Stimulated activated naive CD8-positive, alpha-beta T cell treated with anti-CD3 and anti-CD28 coated beads, Interleukin-15, amount 100 ng/mL, for 72 hours (primary cell): ENCODE results near the gene ITPRIPL1.
A peak's percentile ranks its signal among the peaks of the same experiment; 100 is the strongest.

Experiments used
- ATAC-seq: fragments of 150-1000 bp; cut with Tn5 transposase; 2 replicates; pipeline ENCODE4 v1.10.0; 2021; ENCODE audit warnings: mild to moderate bottlenecking, moderate library complexity
- DNase-seq, 2 donors: peaks; one replicate each; pipeline ENCODE4 v3.0.0; 2021 to 2022
- H3K27ac Mint-ChIP-seq, 2 donors: one replicate each; pipeline ENCODE4 v1.8.0; 2022; ENCODE audit warnings: mild to moderate bottlenecking in 2 of 2, mixed read lengths in 2 of 2, moderate library complexity in 2 of 2
- H3K27me3 Mint-ChIP-seq: one replicate; pipeline ENCODE4 v1.8.0; 2022; ENCODE audit warnings: mixed read lengths
- H3K4me1 Mint-ChIP-seq: one replicate; pipeline ENCODE4 v1.8.0; 2022; ENCODE audit warnings: mild to moderate bottlenecking, mixed read lengths
- H3K4me3 Mint-ChIP-seq, 2 donors: one replicate each; pipeline ENCODE4 v1.8.0; 2022; ENCODE audit warnings: mild to moderate bottlenecking in 2 of 2, mixed read lengths in 2 of 2, moderate library complexity in 1 of 2
- H3K9me3 Mint-ChIP-seq, 2 donors: one replicate each; pipeline ENCODE4 v1.8.0; 2022; ENCODE audit warnings: mixed read lengths in 2 of 2

The ITPRIPL1 gene

GRCh38 chr2:96316999-96317398 lies 8.1 kb upstream of the ITPRIPL1 start:
- H3K4me1 Mint-ChIP-seq: peaks cover 65% of the 10 kb centered on the region
- H3K4me3 Mint-ChIP-seq: no peak overlapping the region
- H3K27me3 Mint-ChIP-seq: no peaks in the 10 kb centered on the region
- DNase-seq (no peak), ATAC-seq (no peak)
- no peak overlapping the region for H3K27ac Mint-ChIP-seq
- H3K9me3 Mint-ChIP-seq: no peaks in the 10 kb centered on the region

GRCh38 chr2:96317584-96317997 lies 7.5 kb upstream of the ITPRIPL1 start:
- ATAC-seq (no peak), DNase-seq (no peak)

DNA sequence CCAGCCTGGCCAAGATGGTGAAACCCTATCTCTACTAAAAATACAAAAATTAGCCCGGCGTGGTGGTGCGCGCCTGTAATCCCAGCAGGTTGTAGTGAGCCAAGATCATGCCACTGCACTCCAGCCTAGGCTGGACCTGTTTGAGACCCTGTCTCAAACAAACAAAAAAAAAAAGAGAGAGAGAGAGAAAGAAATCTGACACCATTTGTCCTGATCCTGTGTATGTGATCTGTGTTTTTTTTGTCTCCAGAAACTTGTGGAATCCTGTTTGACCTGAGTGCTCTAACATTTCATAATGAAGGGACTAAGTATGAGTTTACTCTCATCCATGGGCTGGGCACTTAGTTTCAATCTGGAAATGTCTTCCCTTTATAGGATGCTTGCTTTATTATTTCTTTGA lies 6.4 kb upstream of the ITPRIPL1 start:
- Mint-ChIP-seq H3K27ac (no peak overlapping the region), H3K4me3 (peak overlapping the region in 1 of 2 donors; percentile 17), H3K9me3 (no peaks in the 10 kb centered on the region), H3K27me3 (no peaks in the 10 kb centered on the region), H3K4me1 (peaks cover 69% of the 10 kb centered on the region)
- ATAC-seq (no peak), DNase-seq (no peak)

More at GRCh38 chr2:96317584-96317997, 7.5 kb upstream of the ITPRIPL1 start:
- H3K27me3 Mint-ChIP-seq: no peaks in the 10 kb centered on the region
- no peaks in the 10 kb centered on the region for H3K9me3 Mint-ChIP-seq
- H3K4me3 Mint-ChIP-seq: peak overlapping the region in 1 of 2 donors; percentile 48
- H3K27ac Mint-ChIP-seq: no peak overlapping the region
- H3K4me1 Mint-ChIP-seq: peaks cover 62% of the 10 kb centered on the region

DNA sequence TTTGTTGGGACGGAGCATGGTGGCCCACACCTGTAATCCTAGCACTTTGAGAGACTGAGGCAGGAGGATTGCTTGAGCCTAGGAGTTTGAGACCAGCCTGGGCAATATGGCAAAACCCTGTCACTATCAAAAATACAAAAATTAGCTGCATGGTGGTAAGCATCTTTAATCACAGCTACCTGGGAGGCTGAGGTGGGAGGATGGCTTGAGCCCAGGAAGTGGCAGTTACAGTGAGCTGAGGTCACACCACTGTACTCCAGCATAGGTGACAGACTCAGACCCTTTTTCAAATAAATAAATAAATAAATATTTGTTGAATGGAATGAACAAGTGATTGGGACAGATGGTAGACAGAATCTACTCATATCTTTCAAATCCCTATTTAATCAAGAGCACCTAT lies 5.7 kb upstream of the ITPRIPL1 start:
- Mint-ChIP-seq H3K27ac (no peak overlapping the region), H3K9me3 (no peaks in the 10 kb centered on the region), H3K27me3 (no peaks in the 10 kb centered on the region), H3K4me1 (peaks cover 73% of the 10 kb centered on the region), H3K4me3 (peak overlapping the region in 1 of 2 donors; percentile 44)
- ATAC-seq: no peak
- no peak for DNase-seq

DNA sequence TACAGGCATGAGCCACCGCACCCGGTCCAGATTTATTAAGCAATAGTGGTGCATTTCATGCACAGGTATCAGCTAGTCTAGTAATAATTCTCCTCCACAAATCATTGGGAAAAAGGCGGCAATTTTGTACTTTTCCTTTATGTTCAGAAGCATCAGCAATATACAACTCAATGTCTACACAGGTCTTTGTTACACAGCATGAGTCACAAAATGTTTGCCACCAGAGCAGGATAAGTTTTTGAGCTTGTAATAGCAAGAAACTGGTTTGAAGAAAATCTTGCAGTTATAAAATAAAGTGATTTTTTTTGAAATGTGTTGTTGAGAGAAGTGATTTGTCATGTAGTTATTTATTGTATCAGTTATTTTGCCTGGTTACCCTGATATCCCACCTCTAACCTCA lies 4.8 kb upstream of the ITPRIPL1 start:
- Mint-ChIP-seq H3K9me3 (no peaks in the 10 kb centered on the region), H3K27ac (no peak overlapping the region), H3K4me3 (peak overlapping the region; percentile 77 to 93), H3K27me3 (no peaks in the 10 kb centered on the region), H3K4me1 (peaks cover 73% of the 10 kb centered on the region)
- ATAC-seq: no peak
- DNase-seq: no peak

DNA sequence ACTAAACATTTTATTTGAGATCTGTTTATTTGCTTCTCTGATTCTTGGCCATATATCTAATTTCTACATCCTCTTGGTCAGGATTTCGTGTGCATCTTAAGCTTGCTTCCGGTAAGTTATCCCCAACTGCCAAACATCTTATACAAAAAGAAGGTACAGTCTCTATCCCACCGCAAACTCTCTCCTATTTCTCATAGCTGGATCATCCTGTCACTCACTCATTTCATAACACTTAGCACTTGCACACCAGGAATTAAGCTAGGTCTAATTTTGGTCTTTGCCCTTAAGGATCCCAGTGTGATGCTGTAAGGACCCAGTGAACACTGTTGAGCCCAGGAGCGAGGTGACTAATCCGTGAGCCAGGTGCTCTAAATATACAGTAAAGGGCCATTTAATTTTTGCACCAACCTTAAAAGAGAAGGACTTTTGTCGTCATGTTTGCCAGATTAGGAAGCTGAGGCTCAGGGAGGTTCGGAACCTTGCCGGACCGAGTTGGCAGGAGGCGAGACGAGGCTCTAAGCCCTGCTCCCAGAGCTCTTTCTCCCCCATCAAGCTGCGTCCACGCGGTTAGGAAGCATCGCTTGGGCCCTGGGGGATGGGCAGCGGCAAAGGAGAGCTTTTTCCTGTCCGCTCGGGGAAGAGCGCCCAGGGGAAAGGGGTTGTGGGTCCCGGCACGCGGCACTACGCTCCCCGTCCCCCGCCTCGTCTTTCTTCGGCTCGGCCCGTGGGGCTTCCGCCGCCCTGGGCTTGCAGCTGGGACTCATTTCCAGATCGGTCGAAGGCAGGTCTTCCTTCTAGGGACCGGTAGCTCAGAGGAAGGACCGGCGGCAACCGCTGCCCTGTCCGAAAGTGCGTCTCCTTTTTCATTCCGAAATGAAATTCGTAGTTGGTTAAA lies 4.1 kb upstream of the ITPRIPL1 start:
- Mint-ChIP-seq H3K4me3 (peak overlapping the region; percentile 77 to 93), H3K27ac (peak overlapping the region; percentile 92 to 93), H3K4me1 (peaks cover 71% of the 10 kb centered on the region), H3K9me3 (no peaks in the 10 kb centered on the region), H3K27me3 (no peaks in the 10 kb centered on the region)
- DNase-seq (no peak), ATAC-seq (peak; percentile 54)

GRCh38 chr2:96323849-96324248 lies 1.3 kb upstream of the ITPRIPL1 start:
- Mint-ChIP-seq H3K27ac (no peak overlapping the region), H3K4me1 (peaks cover 74% of the 10 kb centered on the region), H3K9me3 (no peaks in the 10 kb centered on the region), H3K4me3 (peak overlapping the region in 1 of 2 donors; percentile 79), H3K27me3 (no peaks in the 10 kb centered on the region)
- DNase-seq (no peak), ATAC-seq (no peak)

DNA sequence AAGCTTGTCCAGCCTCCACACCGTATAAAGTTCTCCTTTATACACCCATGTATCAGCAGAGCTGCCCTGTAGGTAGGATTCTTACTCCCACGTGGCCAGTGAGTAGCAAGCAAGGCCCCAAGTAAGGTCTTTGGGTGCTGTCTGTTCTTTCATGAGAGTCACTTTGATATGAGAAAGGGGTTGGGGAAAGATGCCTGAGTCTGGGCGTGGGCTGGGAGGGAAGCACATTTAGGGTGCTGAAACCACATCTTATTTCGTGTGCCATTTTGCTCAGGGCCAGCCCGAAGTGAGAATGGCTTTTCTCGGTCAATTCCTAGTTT lies 436 bp upstream of the ITPRIPL1 start:
- Mint-ChIP-seq H3K4me1 (peaks cover 70% of the 10 kb centered on the region), H3K27me3 (no peaks in the 10 kb centered on the region), H3K4me3 (peak overlapping the region; percentile 79 to 97), H3K27ac (peak overlapping the region; percentile 84 to 91), H3K9me3 (no peaks in the 10 kb centered on the region)
- DNase-seq (peak; percentile 19 to 42), ATAC-seq (peak; percentile 19)

DNA sequence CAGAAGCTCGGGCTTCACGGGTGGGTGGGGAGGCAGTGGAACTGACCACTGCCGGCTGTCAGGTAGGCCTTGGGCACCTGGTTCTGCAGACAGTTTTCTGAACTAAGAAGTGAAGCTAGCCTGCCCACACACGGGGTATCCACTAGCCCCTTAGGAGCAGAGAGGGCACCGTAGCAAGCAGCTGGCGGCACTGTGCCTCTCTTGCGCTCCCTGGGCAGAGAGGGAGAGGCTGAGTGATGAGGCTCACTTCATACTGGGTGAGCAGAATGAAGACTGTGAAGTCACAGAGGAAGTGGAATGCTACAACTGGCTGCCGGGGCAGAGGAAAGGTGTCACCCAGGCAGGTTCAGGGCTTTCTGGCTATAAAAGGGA lies 753 bp downstream of the ITPRIPL1 start:
- ATAC-seq (peak; percentile 64), DNase-seq (peak; percentile 38 to 52)
- H3K27ac Mint-ChIP-seq: peak overlapping the region; percentile 86 to 92
- H3K27me3 Mint-ChIP-seq: no peaks in the 10 kb centered on the region
- H3K4me3 Mint-ChIP-seq: peak overlapping the region; percentile 79 to 97
- H3K9me3 Mint-ChIP-seq: no peaks in the 10 kb centered on the region
- peaks cover 61% of the 10 kb centered on the region for H3K4me1 Mint-ChIP-seq

- H3K27ac Mint-ChIP-seq: no peak overlapping the region
- peaks cover 59% of the 10 kb centered on the region for H3K4me1 Mint-ChIP-seq
- ATAC-seq (no peak), DNase-seq (no peak)
- no peaks in the 10 kb centered on the region for H3K9me3 Mint-ChIP-seq
- H3K27me3 Mint-ChIP-seq: no peaks in the 10 kb centered on the region
- H3K4me3 Mint-ChIP-seq: peak overlapping the region; percentile 79 to 97
These were observed 1.4 kb downstream of the ITPRIPL1 start for GRCh38 chr2:96326564-96326963.

- DNase-seq (no peak), ATAC-seq (no peak)
- no peaks in the 10 kb centered on the region for H3K9me3 Mint-ChIP-seq
- no peak overlapping the region for H3K27ac Mint-ChIP-seq
- peak overlapping the region; percentile 38 to 97 for H3K4me3 Mint-ChIP-seq
- peaks cover 55% of the 10 kb centered on the region for H3K4me1 Mint-ChIP-seq
- no peaks in the 10 kb centered on the region for H3K27me3 Mint-ChIP-seq
These were observed 2.1 kb downstream of the ITPRIPL1 start for GRCh38 chr2:96326990-96327820.

DNA sequence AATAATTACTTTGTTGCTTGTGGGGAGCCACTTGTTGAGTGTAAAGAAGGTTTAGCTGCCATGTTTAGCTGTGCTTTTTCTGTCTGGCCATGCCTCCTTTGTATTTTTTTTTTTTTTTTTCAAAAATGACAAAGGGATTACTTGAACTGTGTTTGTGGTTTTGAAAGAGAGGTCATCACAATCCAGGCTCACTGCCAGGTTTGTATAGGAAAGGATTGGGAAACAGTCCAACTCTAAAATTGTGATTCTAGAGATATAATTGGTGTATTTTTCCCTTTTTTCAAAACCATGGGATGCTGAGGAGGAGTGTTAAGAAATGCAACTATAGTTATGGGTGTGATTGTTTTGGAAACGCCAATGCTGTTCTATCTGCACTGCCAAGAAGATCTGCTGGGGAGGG lies 4.3 kb downstream of the ITPRIPL1 start:
- H3K27me3 Mint-ChIP-seq: no peaks in the 10 kb centered on the region
- DNase-seq (no peak), ATAC-seq (no peak)
- H3K4me1 Mint-ChIP-seq: peaks cover 56% of the 10 kb centered on the region
- H3K9me3 Mint-ChIP-seq: no peaks in the 10 kb centered on the region
- H3K27ac Mint-ChIP-seq: peak overlapping the region in 1 of 2 donors; percentile 13
- no peak overlapping the region for H3K4me3 Mint-ChIP-seq

GRCh38 chr2:96329874-96330273 lies 4.8 kb downstream of the ITPRIPL1 start:
- Mint-ChIP-seq H3K27ac (no peak overlapping the region), H3K4me3 (no peak overlapping the region), H3K9me3 (no peaks in the 10 kb centered on the region), H3K4me1 (peaks cover 56% of the 10 kb centered on the region), H3K27me3 (no peaks in the 10 kb centered on the region)
- no peak for ATAC-seq
- DNase-seq: no peak

DNA sequence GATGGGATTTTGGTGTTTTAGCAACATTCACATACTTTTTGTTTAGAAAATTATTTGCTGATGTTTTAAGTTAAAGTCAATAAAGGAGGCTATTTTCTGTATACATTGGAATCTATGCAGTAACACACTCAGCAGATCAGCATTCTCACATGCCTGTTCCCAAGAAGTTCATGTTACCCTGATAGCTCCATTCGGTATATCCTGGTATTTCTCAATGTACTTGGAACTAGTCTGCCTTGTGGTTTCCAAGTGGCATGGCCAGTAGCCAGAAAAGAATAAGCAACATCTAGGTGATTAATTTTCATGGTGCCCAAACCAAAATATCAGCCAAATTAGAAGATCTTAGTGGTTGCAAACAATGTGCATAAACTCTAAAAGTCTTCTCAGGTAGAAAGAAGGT lies 5.3 kb downstream of the ITPRIPL1 start:
- ATAC-seq (no peak), DNase-seq (no peak)
- Mint-ChIP-seq H3K27me3 (no peaks in the 10 kb centered on the region), H3K27ac (no peak overlapping the region), H3K9me3 (no peaks in the 10 kb centered on the region), H3K4me3 (no peak overlapping the region), H3K4me1 (peaks cover 58% of the 10 kb centered on the region)

DNA sequence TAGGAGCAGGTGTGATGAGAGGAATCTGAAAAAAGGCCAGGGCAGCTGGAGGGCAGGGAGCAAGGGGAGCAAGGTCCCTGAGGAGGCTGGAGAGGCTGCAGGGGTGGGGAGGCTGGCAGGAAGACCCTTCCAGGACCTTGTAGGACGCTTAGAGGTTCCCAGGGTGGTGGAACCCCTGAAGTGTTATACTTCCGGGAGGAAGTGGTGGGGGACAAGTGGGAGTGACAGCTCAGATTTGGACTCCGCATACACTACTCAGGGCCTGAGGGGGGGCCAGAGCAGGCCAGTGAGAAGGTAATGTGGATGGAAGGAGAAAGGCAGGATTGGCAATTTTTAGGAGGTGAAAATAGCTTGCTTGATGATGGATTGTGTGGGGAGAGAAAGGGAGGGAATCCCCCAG lies 8.6 kb downstream of the ITPRIPL1 start:
- ATAC-seq (no peak), DNase-seq (no peak)
- peak overlapping the region in 1 of 2 donors; percentile 21 for H3K27ac Mint-ChIP-seq
- H3K4me3 Mint-ChIP-seq: peak overlapping the region; percentile 49 to 84
- no peaks in the 10 kb centered on the region for H3K9me3 Mint-ChIP-seq
- no peaks in the 10 kb centered on the region for H3K27me3 Mint-ChIP-seq
- H3K4me1 Mint-ChIP-seq: peaks cover 51% of the 10 kb centered on the region
